HG03558 (cell line): ENCODE data around the gene XYLT1.

Experiments
- ATAC-seq: cut with Tn5 transposase; IDR thresholded peaks from one replicate; pipeline ENCODE4 v1.9.1; 2021; ENCODE audit warnings: moderate number of reproducible peaks; ENCODE audit not compliant: unreplicated experiment; ENCODE audit errors: extremely low read depth

The XYLT1 gene

GRCh38 chr16:17461951-17462729 is 8.6 kb downstream of the XYLT1 start:
- no peak for ATAC-seq

GRCh38 chr16:17460890-17461289 is 9.9 kb downstream of the XYLT1 start:
- ATAC-seq, result no peak

- no peak for ATAC-seq
Measured at GRCh38 chr16:17459903-17460521, 10.7 kb downstream of the XYLT1 start.

- ATAC-seq, result no peak
Measured at GRCh38 chr16:17457997-17458396, 12.8 kb downstream of the XYLT1 start.

- ATAC-seq, result no peak
Measured at GRCh38 chr16:17457513-17457912, 13.2 kb downstream of the XYLT1 start.

GRCh38 chr16:17454162-17454730 is 16.5 kb downstream of the XYLT1 start:
- ATAC-seq, result no peak

- ATAC-seq, result no peak
Measured at GRCh38 chr16:17453364-17454038, 17.3 kb downstream of the XYLT1 start.

- no peak for ATAC-seq
Measured at GRCh38 chr16:17452922-17453321, 17.8 kb downstream of the XYLT1 start.

- ATAC-seq, result no peak
Measured at GRCh38 chr16:17451843-17452242, 18.9 kb downstream of the XYLT1 start.

- no peak for ATAC-seq
Measured at GRCh38 chr16:17450291-17450690, 20.5 kb downstream of the XYLT1 start.

- ATAC-seq, result no peak
Measured at GRCh38 chr16:17448640-17449638, 21.8 kb downstream of the XYLT1 start.

- no peak for ATAC-seq
Measured at GRCh38 chr16:17447101-17447569, 23.6 kb downstream of the XYLT1 start.

GRCh38 chr16:17446661-17447060 is 24.1 kb downstream of the XYLT1 start:
- no peak for ATAC-seq

GRCh38 chr16:17445421-17445820 is 25.3 kb downstream of the XYLT1 start:
- no peak for ATAC-seq

GRCh38 chr16:17444658-17445057 is 26.1 kb downstream of the XYLT1 start:
- ATAC-seq, result no peak

- no peak for ATAC-seq
Measured at GRCh38 chr16:17440131-17440530, 30.6 kb downstream of the XYLT1 start.

- ATAC-seq, result no peak
Measured at GRCh38 chr16:17439580-17439979, 31.2 kb downstream of the XYLT1 start.

- ATAC-seq, result no peak
Measured at GRCh38 chr16:17437981-17438380, 32.8 kb downstream of the XYLT1 start.

GRCh38 chr16:17437127-17437720 is 33.5 kb downstream of the XYLT1 start:
- no peak for ATAC-seq
